Adrenal gland (tissue), 12 donors: ENCODE results near the gene C12orf57. TPM values are rescaled to one million over a fixed set of nuclear protein-coding genes. Genes with fewer than 3 reads are reported as not detected.

ENCODE experiments used
- DNase-seq, 7 donors: peaks; one replicate each; pipeline ENCODE4 v3.0.0-alpha.2; 2019 to 2020
- H3K27ac ChIP-seq, 5 donors: fragments of 200-600 bp; sonication (generic) in 4 of 5; 1 replicate in 3 of 5; 2 replicates in 2 of 5; pipeline versions ENCODE4 v1.5.1 to v1.8.0; 2016 to 2020; ENCODE audit warnings: mild to moderate bottlenecking in 1 of 5
- H3K27me3 ChIP-seq: fragments of 200-600 bp; 2 replicates; pipeline ENCODE4 v1.8.0; 2021
- H3K36me3 ChIP-seq, 2 donors: fragments of 200-600 bp; replicated peaks in 1 of 2; 1 replicate in 1 of 2; 2 replicates in 1 of 2; pipeline versions ENCODE4 v1.5.1 to v1.8.0; 2018 to 2022
- H3K4me1 ChIP-seq, 2 donors: fragments of 200-600 bp; replicated peaks in 1 of 2; 1 replicate in 1 of 2; 2 replicates in 1 of 2; pipeline versions ENCODE4 v1.5.1 to v1.8.0; 2018 to 2021
- H3K4me3 ChIP-seq, 4 donors: fragments of 200-600 bp; sonication (generic) in 3 of 4; one replicate each; pipeline ENCODE4 v1.5.1; 2016 to 2018
- H3K9me3 ChIP-seq, 3 donors: fragments of 200-600 bp; sonication (generic) in 1 of 3; replicated peaks in 1 of 3; 1 replicate in 2 of 3; 2 replicates in 1 of 3; pipeline versions ENCODE4 v1.5.1 to v1.8.0; 2016 to 2021
- CTCF ChIP-seq, 6 experiments: fragments of 450-650 bp in 4 of 6; fragments of 200-600 bp in 2 of 6; sonication (generic) in 1 of 6; IDR thresholded peaks; 1 replicate in 5 of 6; 2 replicates in 1 of 6; pipeline versions ENCODE4 v1.5.1 to v1.8.0; 2016 to 2021; ENCODE audit warnings: antibody characterized with exemption in 6 of 6, mild to moderate bottlenecking in 2 of 6, moderate library complexity in 1 of 6
- POLR2A ChIP-seq, 2 donors: fragments of 450-650 bp; IDR thresholded peaks; one replicate each; pipeline ENCODE4 v1.6.1; 2017; ENCODE audit warnings: antibody characterized with exemption in 2 of 2, mild to moderate bottlenecking in 2 of 2, moderate library complexity in 1 of 2
- WGBS, 4 donors: extraction: QIAGEN DNeasy Blood & Tissue Kit in 2 of 4; methylation state at CpG; one replicate each; pipeline versions ENCODE4 v1.1.5 to v1.1.7; 2013 to 2017; 5-methylcytosine and 5-hydroxymethylcytosine counted together
- intact Hi-C, 2 donors: fragments of 100-400 bp; cut with DNase I; formaldehyde crosslinking; loops; one replicate each; pipeline versions ENCODE4 v1.14.1 to v1.15.0; 2022 to 2023
- polyA plus RNA-seq, 3 donors: library from polyadenylated mRNA; stranded (reverse); fragments of 200-250 nt in 2 of 3; fragments of 350-450 nt in 1 of 3; fragmentation: Illumina TruSeq in 1 of 3; extraction: RNeasy Lipid Tissue Mini Kit (QIAGEN cat#74804) in 1 of 3; gene quantifications; one replicate each; pipeline ENCODE4 v1.2.3, GENCODE V29; 2013 to 2014
- total RNA-seq, 9 donors: library from RNA; depleted of rRNA in 4 of 9; stranded (reverse); fragments of >200 nt in 4 of 9; fragments of 120-200 nt in 1 of 9; fragmentation: NEBNext Ultra II Directional in 1 of 9; extraction: Animal tissue kit (Norgen Biotek cat#: 25700) in 1 of 9; gene quantifications; one replicate each; pipeline versions ENCODE4 v1.1.0 to v1.2.4, GENCODE V29; 2013 to 2023
- donor health status: healthy with polysubstance abuse.
- donor health status: Bipolar disorder and iron deficiency.
- donor health status: DM: yes; HTN: yes; CAD: no.
- donor health status: DM: no; HTN: no; CAD: no.
- donor health status: DM: no; HTN: no; CAD: no.
- donor health status: DM: yes; HTN: yes; CAD: no.

C12orf57 gene
- total and polyA plus RNA-seq, 12 donors = 58.4 to 505 (median 277) TPM

DNA sequence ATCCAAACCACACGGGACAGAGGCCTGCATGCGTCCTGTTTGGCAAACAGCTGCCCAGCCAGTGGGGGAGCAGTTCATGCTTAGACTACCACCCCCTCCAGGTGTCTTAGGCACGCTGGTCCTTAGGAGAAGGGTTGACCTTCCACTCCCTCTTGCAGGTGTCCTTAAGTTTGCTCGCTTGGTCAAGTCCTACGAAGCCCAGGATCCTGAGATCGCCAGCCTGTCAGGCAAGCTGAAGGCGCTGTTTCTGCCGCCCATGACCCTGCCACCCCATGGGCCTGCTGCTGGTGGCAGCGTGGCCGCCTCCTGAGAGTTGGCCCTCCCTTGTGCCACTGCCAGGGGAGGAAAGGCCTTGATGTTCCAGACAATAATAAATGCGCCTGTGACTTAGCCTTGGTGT is 1.8 kb downstream of the C12orf57 start:
- Histone ChIP-seq H3K27ac (peak overlapping the region; percentile 29 to 97 (median 95)), H3K27me3 (no peaks in the 10 kb centered on the region), H3K36me3 (no peaks in the 10 kb centered on the region), H3K4me1 (peaks cover 20 to 59% of the 10 kb centered on the region in 2 donors), H3K4me3 (peak overlapping the region in 1 of 4 donors; percentile 60), H3K9me3 (no peaks in the 10 kb centered on the region)
- intact Hi-C loops = no loop called here
- peak in 6 of 7 donors; percentile 43 to 74 (median 53) for DNase-seq
- WGBS, 4 donors = 46 to 54% (median 51%) methylated on average over 6 to 11 of the region's 11 CpGs
- TF ChIP-seq POLR2A (IDR thresholded peaks at IDR 0.05) (no peak), CTCF (IDR thresholded peaks at IDR 0.05) (no peak)

GRCh38 chr12:6946033-6946919 is 2.5 kb downstream of the C12orf57 start:
- WGBS, 4 donors = 13 to 22% (median 16%) methylated on average over 17 to 32 of the region's 32 CpGs
- peak; percentile 86 to 96 (median 94) for DNase-seq

DNA sequence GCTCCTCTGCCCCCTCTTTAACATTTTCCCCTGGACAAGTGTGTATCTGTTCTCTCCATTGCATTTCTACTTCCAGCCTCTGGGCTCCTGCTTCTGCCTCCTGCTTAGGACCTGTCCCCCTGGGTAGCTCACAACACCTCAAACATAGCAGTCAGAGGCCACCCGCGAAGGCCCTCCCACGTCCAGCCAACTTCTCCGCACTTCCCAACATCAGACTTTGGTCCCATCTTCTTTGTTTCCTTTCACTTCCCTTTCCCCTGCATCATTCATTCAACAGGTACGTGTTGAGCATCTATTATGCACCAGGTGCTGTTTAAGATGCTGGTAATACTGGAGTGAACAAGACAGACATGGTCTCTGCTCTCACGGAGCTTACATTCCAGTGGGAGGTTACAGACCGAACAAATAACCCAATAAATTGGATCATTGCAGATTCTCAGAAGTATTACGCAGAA is 3.1 kb downstream of the C12orf57 start:
- H3K36me3 ChIP-seq = no peaks in the 10 kb centered on the region
- H3K4me3 ChIP-seq = peak overlapping the region in 1 of 4 donors; percentile 60
- intact Hi-C loops = no loop called here
- TF ChIP-seq POLR2A (IDR thresholded peaks at IDR 0.05) (no peak), CTCF (IDR thresholded peaks at IDR 0.05) (no peak)
- peak overlapping the region in 4 of 5 donors; percentile 69 to 97 (median 95) for H3K27ac ChIP-seq
- no peak for DNase-seq
- no peaks in the 10 kb centered on the region for H3K27me3 ChIP-seq
- peaks cover 20 to 48% of the 10 kb centered on the region in 2 donors for H3K4me1 ChIP-seq
- H3K9me3 ChIP-seq = no peaks in the 10 kb centered on the region
- 53 to 59% (median 56%) methylated on average over 8 of the region's 8 CpGs for WGBS, 4 donors

More at GRCh38 chr12:6946033-6946919, 2.5 kb downstream of the C12orf57 start:
- no peaks in the 10 kb centered on the region for H3K27me3 ChIP-seq
- TF ChIP-seq CTCF (IDR thresholded peaks at IDR 0.05) (peak in 4 of 6 experiments; percentile 10 to 25 (median 23)), POLR2A (IDR thresholded peaks at IDR 0.05) (peak; percentile 73 to 90)
- H3K27ac ChIP-seq = peak overlapping the region; percentile 29 to 97 (median 95)
- intact Hi-C loops = no loop called here
- H3K36me3 ChIP-seq = no peaks in the 10 kb centered on the region
- peak overlapping the region in 1 of 4 donors; percentile 60 for H3K4me3 ChIP-seq
- peaks cover 20 to 55% of the 10 kb centered on the region in 2 donors for H3K4me1 ChIP-seq
- H3K9me3 ChIP-seq = no peaks in the 10 kb centered on the region

GRCh38 chr12:6947615-6948014 is 3.8 kb downstream of the C12orf57 start:
- intact Hi-C loops = no loop called here
- no peaks in the 10 kb centered on the region for H3K36me3 ChIP-seq
- H3K27ac ChIP-seq = no peak overlapping the region
- TF ChIP-seq CTCF (IDR thresholded peaks at IDR 0.05) = no peak
- TF ChIP-seq POLR2A (IDR thresholded peaks at IDR 0.05) = no peak
- 62 to 80% (median 74%) methylated on average over 8 of the region's 8 CpGs for WGBS, 4 donors
- DNase-seq = no peak
- no peak overlapping the region for H3K4me3 ChIP-seq
- no peaks in the 10 kb centered on the region for H3K27me3 ChIP-seq
- no peaks in the 10 kb centered on the region for H3K9me3 ChIP-seq
- H3K4me1 ChIP-seq = peaks cover 20 to 42% of the 10 kb centered on the region in 2 donors
